Ovary (tissue), 9 donors: ENCODE data around the gene PIGC. TPM values are rescaled to one million over a fixed set of nuclear protein-coding genes. Genes with fewer than 3 reads are reported as not detected.

ENCODE experiments used
- DNase-seq, 5 donors: peaks; one replicate each; pipeline ENCODE4 v3.0.0-alpha.2; 2019 to 2020
- H3K27ac ChIP-seq, 2 donors: fragments of 200-600 bp; one replicate each; pipeline versions ENCODE4 v1.5.1 to v1.8.0; 2019 to 2022
- H3K27me3 ChIP-seq: fragments of 200-600 bp; one replicate; pipeline ENCODE4 v1.8.0; 2022
- H3K36me3 ChIP-seq: fragments of 200-600 bp; sonication (generic); one replicate; pipeline ENCODE4 v1.5.1; 2019
- H3K4me1 ChIP-seq: one replicate; pipeline ENCODE4 v1.8.1; 2013; ENCODE audit warnings: mild to moderate bottlenecking, moderate library complexity; ENCODE audit not compliant: insufficient read depth
- H3K4me3 ChIP-seq: fragments of 200-600 bp; sonication (generic); one replicate; pipeline ENCODE4 v1.5.1; 2017
- H3K9me3 ChIP-seq, 2 donors: fragments of 200-600 bp in 1 of 2; sonication (generic) in 1 of 2; one replicate each; pipeline versions ENCODE4 v1.5.1 to v1.8.1; 2013 to 2019; ENCODE audit warnings: mild to moderate bottlenecking in 1 of 2, moderate library complexity in 1 of 2
- EP300 ChIP-seq: sonication (generic); formaldehyde crosslinking; IDR thresholded peaks from one replicate; pipeline ENCODE4 v1.6.1; 2017; ENCODE audit warnings: antibody characterized with exemption
- POLR2A ChIP-seq: fragments of 450-650 bp; IDR thresholded peaks from one replicate; pipeline ENCODE4 v1.6.1; 2017; ENCODE audit warnings: antibody characterized with exemption, mild to moderate bottlenecking, moderate library complexity
- WGBS, 3 donors: extraction: QIAGEN DNeasy Blood & Tissue Kit in 1 of 3; methylation state at CpG; one replicate each; pipeline versions ENCODE4 v1.1.5 to v1.1.7; 2013 to 2017; 5-methylcytosine and 5-hydroxymethylcytosine counted together
- intact Hi-C, 4 donors: fragments of 100-400 bp; cut with DNase I; formaldehyde crosslinking; loops; one replicate each; pipeline versions ENCODE4 v1.11.0 to v1.15.1; 2022 to 2023
- polyA plus RNA-seq, 2 donors: library from polyadenylated mRNA; stranded (reverse); fragments of 200-250 nt in 1 of 2; fragments of 350-450 nt in 1 of 2; fragmentation: Illumina TruSeq in 1 of 2; extraction: RNeasy Lipid Tissue Mini Kit (QIAGEN cat#74804) in 1 of 2; gene quantifications; one replicate each; pipeline ENCODE4 v1.2.3, GENCODE V29; 2013 to 2014
- total RNA-seq, 7 donors: library from RNA; depleted of rRNA in 2 of 7; stranded (reverse); fragments of >200 nt in 2 of 7; fragmentation: NEBNext Ultra II Directional in 3 of 7; extraction: Animal tissue kit (Norgen Biotek cat#: 25700) in 3 of 7; gene quantifications; one replicate each; pipeline versions ENCODE4 v1.1.0 to v1.2.4, GENCODE V29; 2016 to 2023
- TF ChIP-seq, protein P1 (sequence below), 3 donors: fragments of 450-650 bp in 2 of 3; fragments of 200-600 bp in 1 of 3; IDR thresholded peaks; one replicate each; pipeline versions ENCODE4 v1.5.1 to v1.8.0; 2016 to 2022; ENCODE audit warnings: antibody characterized with exemption in 3 of 3, mild to moderate bottlenecking in 1 of 3
- donor health status: DM: no; HTN: no; CAD: no; lungs with moderate emphysema.
- donor health status: DM: no; HTN: no; CAD: no.
- donor health status: Bipolar disorder and iron deficiency.
- donor health status: DM: yes; HTN: yes; CAD: no.
- donor health status: DM: no; HTN: no; CAD: no.
- donor health status: DM: yes; HTN: yes; CAD: no.

The PIGC gene
- total and polyA plus RNA-seq, 9 donors: 21.1 to 49.3 (median 25.1) TPM

DNA sequence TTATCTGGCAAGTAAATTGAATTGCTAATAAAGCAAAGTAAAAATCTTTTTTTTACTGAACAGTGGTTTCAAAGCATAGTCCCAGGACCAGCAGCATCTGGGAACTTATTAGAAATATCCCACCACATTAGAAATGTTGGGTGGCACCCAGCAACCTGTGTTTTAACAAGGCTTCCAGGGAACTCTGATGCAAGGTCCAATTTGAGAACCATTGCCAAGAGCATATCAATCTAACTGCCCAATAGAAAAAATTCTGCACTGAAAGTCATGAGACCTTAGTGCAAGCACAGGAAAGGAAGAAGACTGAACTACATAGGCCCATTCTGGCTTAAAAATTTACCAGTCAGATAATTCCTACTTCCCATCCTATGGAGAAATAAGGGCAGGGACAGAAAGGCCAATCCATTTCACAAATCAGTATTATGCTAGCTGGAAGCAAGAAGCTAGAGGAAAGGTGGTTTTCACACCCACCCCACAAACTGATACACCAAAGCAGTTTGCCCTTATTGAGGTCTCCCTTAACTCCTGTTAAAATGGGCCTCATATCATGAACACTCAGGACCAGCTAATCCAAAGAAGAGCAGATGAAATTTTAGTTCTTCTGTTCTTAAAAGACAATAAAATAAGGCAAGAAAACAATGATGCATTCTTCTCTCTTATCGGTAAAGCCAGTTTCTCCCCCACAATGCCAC, 40.8 kb downstream of the PIGC start:
- TF ChIP-seq POLR2A (no peak), EP300 (no peak)
- TF ChIP-seq, protein P1, sequence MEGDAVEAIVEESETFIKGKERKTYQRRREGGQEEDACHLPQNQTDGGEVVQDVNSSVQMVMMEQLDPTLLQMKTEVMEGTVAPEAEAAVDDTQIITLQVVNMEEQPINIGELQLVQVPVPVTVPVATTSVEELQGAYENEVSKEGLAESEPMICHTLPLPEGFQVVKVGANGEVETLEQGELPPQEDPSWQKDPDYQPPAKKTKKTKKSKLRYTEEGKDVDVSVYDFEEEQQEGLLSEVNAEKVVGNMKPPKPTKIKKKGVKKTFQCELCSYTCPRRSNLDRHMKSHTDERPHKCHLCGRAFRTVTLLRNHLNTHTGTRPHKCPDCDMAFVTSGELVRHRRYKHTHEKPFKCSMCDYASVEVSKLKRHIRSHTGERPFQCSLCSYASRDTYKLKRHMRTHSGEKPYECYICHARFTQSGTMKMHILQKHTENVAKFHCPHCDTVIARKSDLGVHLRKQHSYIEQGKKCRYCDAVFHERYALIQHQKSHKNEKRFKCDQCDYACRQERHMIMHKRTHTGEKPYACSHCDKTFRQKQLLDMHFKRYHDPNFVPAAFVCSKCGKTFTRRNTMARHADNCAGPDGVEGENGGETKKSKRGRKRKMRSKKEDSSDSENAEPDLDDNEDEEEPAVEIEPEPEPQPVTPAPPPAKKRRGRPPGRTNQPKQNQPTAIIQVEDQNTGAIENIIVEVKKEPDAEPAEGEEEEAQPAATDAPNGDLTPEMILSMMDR (IDR thresholded peaks at IDR 0.05): no peak
- no peak for DNase-seq
- H3K4me3 ChIP-seq: no peak overlapping the region
- H3K9me3 ChIP-seq: no peaks in the 10 kb centered on the region
- H3K27ac ChIP-seq: no peak overlapping the region
- no peaks in the 10 kb centered on the region for H3K27me3 ChIP-seq
- H3K4me1 ChIP-seq: peaks cover 3% of the 10 kb centered on the region
- H3K36me3 ChIP-seq: no peaks in the 10 kb centered on the region
- WGBS, 3 donors: 36 to 45% (median 44%) methylated on average over 1 of the region's 1 CpG
- intact Hi-C loops: loop anchor here in 2 of 4 donors (10.0 kb wide), 1 partner anchor 358 kb away; no protein-coding TSS in a partner anchor

DNA sequence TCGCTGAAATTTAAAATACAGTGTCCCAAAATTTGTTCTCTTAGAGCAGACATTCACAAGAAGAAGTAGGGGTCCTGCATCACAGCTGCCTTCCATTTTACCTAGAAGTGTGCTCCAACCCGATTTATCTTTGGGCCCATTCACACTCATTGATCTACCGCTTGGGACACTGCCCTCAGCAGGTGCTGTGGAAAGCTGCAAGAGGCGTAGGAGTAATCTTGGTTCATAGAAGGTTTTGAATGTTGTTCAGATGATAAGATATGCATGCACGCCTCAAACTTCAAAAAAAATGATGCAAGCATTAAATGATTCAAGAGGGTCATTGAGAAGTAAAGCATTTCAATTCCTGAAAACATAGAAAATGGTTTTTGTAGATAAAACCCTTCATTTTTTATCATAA, 42.0 kb downstream of the PIGC start:
- no peak for DNase-seq
- no peak overlapping the region for H3K4me3 ChIP-seq
- H3K36me3 ChIP-seq: no peaks in the 10 kb centered on the region
- no peaks in the 10 kb centered on the region for H3K27me3 ChIP-seq
- peaks cover 3% of the 10 kb centered on the region for H3K4me1 ChIP-seq
- H3K27ac ChIP-seq: no peak overlapping the region
- no peaks in the 10 kb centered on the region for H3K9me3 ChIP-seq
- intact Hi-C loops: loop anchor here in 2 of 4 donors (10.0 kb wide), 1 partner anchor 357 kb away; no protein-coding TSS in a partner anchor
- TF ChIP-seq, protein P1 (IDR thresholded peaks at IDR 0.05): no peak
- no peak for TF ChIP-seq EP300
- TF ChIP-seq POLR2A: no peak
- 79 to 82% (median 82%) methylated on average over 5 of the region's 5 CpGs for WGBS, 3 donors

GRCh38 chr1:172401477-172401876, 42.4 kb downstream of the PIGC start:
- Histone ChIP-seq H3K4me1 (peaks cover 3% of the 10 kb centered on the region), H3K27ac (no peak overlapping the region), H3K4me3 (no peak overlapping the region), H3K36me3 (no peaks in the 10 kb centered on the region), H3K9me3 (no peaks in the 10 kb centered on the region), H3K27me3 (no peaks in the 10 kb centered on the region)
- DNase-seq: no peak
- intact Hi-C loops: loop anchor here in 2 of 4 donors (10.0 kb wide), 1 partner anchor 357 kb away; no protein-coding TSS in a partner anchor
- TF ChIP-seq EP300: no peak
- TF ChIP-seq POLR2A: no peak
- TF ChIP-seq, protein P1 (IDR thresholded peaks at IDR 0.05): no peak

- H3K4me1 ChIP-seq: peaks cover 3% of the 10 kb centered on the region
Observed at GRCh38 chr1:172400722-172401105, 43.2 kb downstream of the PIGC start.

More at GRCh38 chr1:172400722-172401105, 43.2 kb downstream of the PIGC start:
- H3K27ac ChIP-seq: peak overlapping the region in 1 of 2 donors; percentile 41
- no peaks in the 10 kb centered on the region for H3K9me3 ChIP-seq
- TF ChIP-seq, protein P1 (IDR thresholded peaks at IDR 0.05): no peak
- TF ChIP-seq POLR2A (no peak), EP300 (no peak)
- H3K36me3 ChIP-seq: no peaks in the 10 kb centered on the region
- DNase-seq: no peak
- no peaks in the 10 kb centered on the region for H3K27me3 ChIP-seq
- 7 to 16% (median 16%) methylated on average over 1 of the region's 1 CpG for WGBS, 3 donors
- no peak overlapping the region for H3K4me3 ChIP-seq
- intact Hi-C loops: loop anchor here in 2 of 4 donors (10.0 kb wide), 1 partner anchor 356 kb away; no protein-coding TSS in a partner anchor
